Activated CD4-positive, alpha-beta memory T cell treated with anti-CD3 and anti-CD28 coated beads, Interleukin-2, amount 10 ng/mL, durations not matched to agents 7 days and 5 days (primary cell): ENCODE measurements around the gene ZNF181. TPM values are rescaled to one million over a fixed set of nuclear protein-coding genes. Genes with fewer than 3 reads are reported as not detected.

ENCODE experiments used
- total RNA-seq, 2 experiments: library from RNA; stranded (reverse); gene quantifications; one replicate each; pipeline ENCODE4 v1.2.3, GENCODE V29; 2021

ZNF181 gene
- total RNA-seq, 2 experiments from 2014 or later: 4.2 to 4.7 TPM

Other genes with a start within 250 kb of the ZNF181 start
- gene SCGB2B2, start 57.1 kb upstream of the ZNF181 start, total RNA-seq: under 1 TPM; 0.40 to 0.58 TPM
- 10 to 100 TPM; 18.4 to 20.3 TPM for gene ZNF302, start 56.6 kb upstream of the ZNF181 start, total RNA-seq
- 1 to 10 TPM; 4.1 to 4.9 TPM for gene ZNF599, start 39.0 kb downstream of the ZNF181 start, total RNA-seq
- 1 to 10 TPM; 2.8 to 3.1 TPM for gene ZNF30, start 192.7 kb downstream of the ZNF181 start, total RNA-seq
- gene ZNF792, start 230.0 kb downstream of the ZNF181 start, total RNA-seq: 10 to 100 TPM; 18.3 to 18.9 TPM